IMR-90 (cell line): Measurements from ENCODE around the gene CCL27. TPM values are rescaled to one million over a fixed set of nuclear protein-coding genes. Genes with fewer than 3 reads are reported as not detected.

Source experiments
- ATAC-seq: fragments of 200-7000 bp; cut with Tn5 transposase; 2 replicates; pipeline ENCODE4 v1.9.1; 2020; ENCODE audit warnings: low read depth, mild to moderate bottlenecking, moderate library complexity
- BruUV-seq: library from RNA; stranded (reverse); fragments of 400-500 nt; replicated peaks from 2 replicates; lab custom pipeline; 2021; lab: Mats Ljungman, UMichigan
- CTCF ChIA-PET: fragments of 300-600 bp; formaldehyde crosslinking; extraction: SDS; loops from one replicate; lab custom pipeline; 2021; ENCODE audit warnings: antibody characterized with exemption; lab: Yijun Ruan, JAX
- POLR2A ChIA-PET: fragments of 300-600 bp; sonication (Branson Sonifier 250); formaldehyde crosslinking; loops from one replicate; lab custom pipeline; 2022; ENCODE audit warnings: antibody characterized with exemption; ENCODE audit not compliant: unreplicated experiment; lab: Charles Lee
- DNase-seq: peaks from one replicate; pipeline ENCODE4 v3.0.0; 2013
- H2AFZ ChIP-seq: replicated peaks from 2 replicates; pipeline ENCODE3; 2013; ENCODE audit warnings: low read length, mild to moderate bottlenecking; ENCODE audit not compliant: poor library complexity
- H2AK5ac ChIP-seq: 2 replicates; pipeline ENCODE4 v1.6.1; 2013; ENCODE audit warnings: low read depth, low read length, inconsistent platforms
- H2AK9ac ChIP-seq: replicated peaks from 2 replicates; pipeline ENCODE3; 2013; ENCODE audit warnings: mild to moderate bottlenecking, low read depth, low read length, moderate library complexity; ENCODE audit not compliant: poor library complexity
- H2BK120ac ChIP-seq: 2 replicates; pipeline ENCODE4 v1.6.1; 2013; ENCODE audit warnings: low read depth, low read length, inconsistent platforms
- H2BK15ac ChIP-seq: 3 replicates; pipeline ENCODE4 v1.6.1; 2013; ENCODE audit warnings: low read depth, low read length, inconsistent platforms
- H2BK20ac ChIP-seq: 2 replicates; pipeline ENCODE4 v1.6.1; 2013; ENCODE audit warnings: low read depth, mild to moderate bottlenecking, inconsistent platforms, low read length, moderate library complexity
- H2BK5ac ChIP-seq: 2 replicates; pipeline ENCODE4 v1.6.1; 2013; ENCODE audit warnings: mild to moderate bottlenecking, low read depth, low read length, inconsistent platforms; ENCODE audit not compliant: poor library complexity, severe bottlenecking
- H3K14ac ChIP-seq: replicated peaks from 2 replicates; pipeline ENCODE4 v1.6.1; 2013; ENCODE audit warnings: low read depth, low read length, inconsistent platforms
- H3K18ac ChIP-seq: 2 replicates; pipeline ENCODE4 v1.6.1; 2013; ENCODE audit warnings: low read depth, low read length, control low read depth
- H3K23ac ChIP-seq: 2 replicates; pipeline ENCODE4 v1.6.1; 2013; ENCODE audit warnings: low read depth, low read length, inconsistent platforms
- H3K27ac ChIP-seq: 2 replicates; pipeline ENCODE4 v1.5.1; 2013; ENCODE audit warnings: mild to moderate bottlenecking, control low read depth, low read length; ENCODE audit not compliant: insufficient read depth
- H3K27me3 ChIP-seq: 2 replicates; pipeline ENCODE4 v1.6.1; 2013; ENCODE audit warnings: low read length; ENCODE audit not compliant: control insufficient read depth, insufficient read depth
- H3K36me3 ChIP-seq: 2 replicates; pipeline ENCODE4 v1.6.1; 2013; ENCODE audit warnings: low read length, mixed read lengths; ENCODE audit not compliant: control insufficient read depth, insufficient read depth
- H3K4ac ChIP-seq: 2 replicates; pipeline ENCODE4 v1.6.1; 2013; ENCODE audit warnings: low read depth, low read length, inconsistent platforms
- H3K4me1 ChIP-seq: 2 replicates; pipeline ENCODE4 v1.6.1; 2013; ENCODE audit warnings: low read length, mixed read lengths; ENCODE audit not compliant: control insufficient read depth, insufficient read depth
- H3K4me2 ChIP-seq: 2 replicates; pipeline ENCODE4 v1.6.1; 2013; ENCODE audit warnings: low read depth, mild to moderate bottlenecking, control low read depth, low read length, moderate library complexity
- H3K4me3 ChIP-seq: 2 replicates; pipeline ENCODE4 v1.5.1; 2013; ENCODE audit warnings: low read depth, mild to moderate bottlenecking, control low read depth, low read length, moderate library complexity; ENCODE audit not compliant: insufficient read depth
- H3K56ac ChIP-seq: 2 replicates; pipeline ENCODE4 v1.6.1; 2013; ENCODE audit warnings: low read length, inconsistent platforms; ENCODE audit not compliant: insufficient read depth; ENCODE audit errors: extremely low read depth
- H3K79me1 ChIP-seq, 2 experiments: 2 replicates each; pipeline ENCODE4 v1.6.1; 2013; ENCODE audit warnings: low read length in 2 of 2, inconsistent platforms in 1 of 2, low read depth in 1 of 2
- H3K9ac ChIP-seq: 2 replicates; pipeline ENCODE4 v1.6.1; 2013; ENCODE audit warnings: low read depth, low read length, control low read depth
- H3K9me1 ChIP-seq: 2 replicates; pipeline ENCODE4 v1.6.1; 2013; ENCODE audit warnings: low read length, inconsistent platforms; ENCODE audit not compliant: insufficient read depth
- H3K9me3 ChIP-seq: 2 replicates; pipeline ENCODE4 v1.6.1; 2013; ENCODE audit warnings: low read length; ENCODE audit not compliant: control insufficient read depth, insufficient read depth
- H4K20me1 ChIP-seq: 2 replicates; pipeline ENCODE4 v1.6.1; 2013; ENCODE audit warnings: low read length, inconsistent platforms; ENCODE audit not compliant: insufficient read depth
- H4K5ac ChIP-seq: 2 replicates; pipeline ENCODE4 v1.6.1; 2013; ENCODE audit warnings: mild to moderate bottlenecking, low read depth, low read length, control low read depth
- H4K8ac ChIP-seq, 2 experiments: 2 replicates each; pipeline ENCODE4 v1.6.1; 2013; ENCODE audit warnings: low read depth in 2 of 2, low read length in 2 of 2, control low read depth in 1 of 2, inconsistent platforms in 1 of 2
- H4K91ac ChIP-seq: 2 replicates; pipeline ENCODE4 v1.6.1; 2013; ENCODE audit warnings: low read depth, low read length, inconsistent platforms; ENCODE audit not compliant: insufficient read depth
- CEBPB ChIP-seq: IDR thresholded peaks from 2 replicates; pipeline ENCODE4 v1.6.1; 2012; ENCODE audit warnings: low read depth, low read length, improper control_type of control experiment
- CHD1 ChIP-seq: IDR thresholded peaks from 2 replicates; pipeline ENCODE4 v1.6.1; 2012; ENCODE audit warnings: low read depth, low read length, improper control_type of control experiment
- FOS ChIP-seq: fragments of 150-350 bp; IDR thresholded peaks from 2 replicates; pipeline ENCODE4 v1.6.1; 2016; ENCODE audit warnings: low read depth, low read length
- MAFK ChIP-seq: IDR thresholded peaks from 2 replicates; pipeline ENCODE4 v1.6.1; 2012; ENCODE audit warnings: low read depth, low read length, improper control_type of control experiment
- MAZ ChIP-seq: IDR thresholded peaks from 2 replicates; pipeline ENCODE4 v1.6.1; 2012; ENCODE audit warnings: low read depth, mild to moderate bottlenecking, low read length, improper control_type of control experiment, moderate library complexity, borderline replicate concordance
- POLR2A ChIP-seq: IDR thresholded peaks from 2 replicates; pipeline ENCODE4 v1.6.1; 2012; ENCODE audit warnings: mild to moderate bottlenecking, low read depth, low read length
- RAD21 ChIP-seq: IDR thresholded peaks from 2 replicates; pipeline ENCODE4 v1.6.1; 2012; ENCODE audit warnings: low read length, improper control_type of control experiment
- RFX5 ChIP-seq: IDR thresholded peaks from 2 replicates; pipeline ENCODE4 v1.8.0; 2012; ENCODE audit warnings: low read depth, mild to moderate bottlenecking, low read length, moderate library complexity
- SMC3 ChIP-seq: fragments of 150-350 bp; IDR thresholded peaks from 2 replicates; pipeline ENCODE4 v1.6.1; 2016; ENCODE audit warnings: low read depth, mild to moderate bottlenecking, antibody characterized with exemption, low read length, moderate library complexity
- WGBS, 2 experiments: methylation state at CpG; one replicate each; pipeline versions ENCODE4 v1.1.5 to v1.1.7; 2013; ENCODE audit warnings: missing lambda C conversion rate in 2 of 2; ENCODE audit not compliant: insufficient read length in 1 of 2; ENCODE audit errors: extremely low coverage in 2 of 2; 5-methylcytosine and 5-hydroxymethylcytosine counted together
- dilution Hi-C: fragments of 300-500 bp; cut with HindIII; formaldehyde crosslinking; loops from one replicate; pipeline ENCODE4 v1.14.3; 2018; ENCODE audit warnings: low sequenced_read_pairs; ENCODE audit not compliant: unreplicated experiment
- in situ Hi-C: fragments of 300-500 bp; cut with MboI; formaldehyde crosslinking; loops from 3 replicates; pipeline ENCODE4 v1.14.3; 2019; ENCODE audit warnings: low sequenced_read_pairs, inconsistent platforms, mixed read lengths
- intact Hi-C: fragments of 100-400 bp; cut with micrococcal nuclease; formaldehyde crosslinking; loops from 2 replicates; pipeline ENCODE4 v1.10.0; 2022
- polyA plus RNA-seq, 3 experiments: library from polyadenylated mRNA; depleted of rRNA; stranded (reverse); fragments of >200 nt; gene quantifications; 2 replicates each; pipeline ENCODE4 v1.2.3, GENCODE V29; 2012; ENCODE audit warnings: low replicate concordance in 1 of 3
- total RNA-seq: library from RNA; depleted of rRNA; stranded (reverse); fragments of >200 nt; gene quantifications from 2 replicates; pipeline ENCODE4 v1.2.3, GENCODE V29; 2012
- TF ChIP-seq, protein P1 (sequence below): conservative IDR thresholded peaks from 2 replicates; pipeline ENCODE4 v1.5.1; 2012; ENCODE audit warnings: mild to moderate bottlenecking, low read depth, low read length, improper control_type of control experiment
- TF ChIP-seq, protein P2 (sequence below): fragments of 150-350 bp; IDR thresholded peaks from 2 replicates; pipeline ENCODE4 v1.6.1; 2017; ENCODE audit warnings: mild to moderate bottlenecking, antibody characterized with exemption, low read length, low read depth

CCL27 gene
- total and polyA plus RNA-seq, 2 of the 4 experiments (the other 2 are of a cell fraction): 0.18 to 0.26 TPM

DNA sequence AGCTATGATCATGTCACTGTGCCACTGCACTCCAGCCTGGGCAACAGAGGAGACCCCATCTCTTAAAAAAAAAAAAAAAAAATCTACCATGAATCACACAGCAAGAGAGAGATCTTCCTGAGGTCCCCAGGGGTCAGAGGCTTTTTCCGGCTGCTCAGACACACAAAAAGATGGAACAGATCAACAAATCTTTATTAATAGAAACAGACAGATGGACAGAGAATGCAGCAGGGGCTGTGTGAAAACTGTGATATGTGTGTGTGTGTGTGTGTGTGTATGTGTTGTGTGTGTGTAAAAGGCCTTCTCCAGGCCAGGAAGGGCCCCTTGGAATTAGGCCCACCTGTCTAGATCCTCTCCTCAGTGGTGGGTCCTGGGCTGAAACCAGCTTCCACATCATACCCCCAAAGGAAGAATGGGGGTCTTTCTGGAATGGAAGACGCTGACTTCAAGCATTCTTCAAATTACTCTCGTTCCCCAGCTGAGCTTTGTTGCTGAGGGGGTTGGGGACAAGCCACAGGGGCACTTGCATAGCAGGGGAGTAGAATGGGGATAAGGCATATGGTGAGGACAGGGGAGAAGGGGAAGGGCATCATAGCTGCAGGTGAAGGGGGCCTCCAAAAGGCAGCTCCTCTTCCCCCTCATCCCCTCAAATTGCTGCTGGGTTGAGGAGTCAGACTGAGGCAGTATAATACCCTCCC is 27.8 kb downstream of the CCL27 start (continued):
- TF ChIP-seq MAZ: no peak

DNA sequence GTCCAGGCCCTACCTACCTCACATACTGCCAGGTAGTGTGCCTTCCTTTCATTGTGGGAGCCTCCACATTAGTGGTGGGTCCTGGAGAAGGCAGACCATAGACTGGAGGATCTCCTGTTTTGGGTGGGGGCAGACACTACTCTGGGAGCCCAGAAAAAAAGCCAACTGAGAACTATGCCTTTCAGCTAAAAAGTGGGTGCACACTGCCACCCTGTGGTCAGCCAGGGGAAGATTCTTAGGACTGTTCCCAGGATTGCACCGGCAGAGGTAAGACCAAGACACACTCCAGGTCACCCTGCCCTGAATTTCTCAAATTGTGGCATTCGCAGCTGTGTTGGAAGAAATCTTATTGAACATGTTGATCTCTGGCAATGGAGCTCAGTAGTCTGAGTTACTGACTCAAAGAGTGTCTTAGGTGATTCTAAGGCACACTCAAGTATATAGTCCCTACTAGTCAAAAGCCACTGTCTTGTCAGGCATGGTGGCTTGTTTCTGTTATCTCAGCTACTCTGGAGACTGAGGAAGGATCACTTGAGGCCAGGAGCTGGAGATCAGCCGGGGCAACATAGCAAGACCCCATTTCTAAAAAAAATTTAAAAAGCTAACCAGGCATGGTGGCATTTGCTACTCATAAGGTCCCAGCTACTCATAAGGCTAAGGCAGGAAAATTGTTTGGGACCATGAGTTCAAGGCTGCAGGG is 28.5 kb downstream of the CCL27 start:
- CTCF ChIA-PET: interaction anchor here (0.6 to 1.7 kb wide), 6 partner anchors 13 to 91 kb away, joined by 3 to 16 read pairs (median 5); partner anchors contain the start of genes DCTN3, GALT and RPP25L

More for the DNA sequence above, 28.5 kb downstream of the CCL27 start:
- H3K23ac ChIP-seq: no peak overlapping the region
- no peak overlapping the region for H2BK15ac ChIP-seq
- H3K18ac ChIP-seq: no peak overlapping the region
- POLR2A ChIA-PET: interaction anchor here (0.5 kb wide), 1 partner anchor 300 kb away, joined by 8 read pairs; no protein-coding TSS in a partner anchor
- H4K20me1 ChIP-seq: peaks cover 9% of the 10 kb centered on the region; the same call in 1 of the 2 replicates
- H2AK5ac ChIP-seq: no peak overlapping the region
- in situ Hi-C loops (no loop called here), dilution Hi-C loops (no loop called here), intact Hi-C loops (loop anchor here (1.0 kb wide), 2 partner anchors 22 to 86 kb away; partner anchors contain the start of gene RPP25L)
- H3K27me3 ChIP-seq: peaks cover 23% of the 10 kb centered on the region
- H2BK120ac ChIP-seq: no peak overlapping the region
- H3K14ac ChIP-seq: no peak overlapping the region
- BruUV-seq: no TSS peak
- H3K4me2 ChIP-seq: no peak overlapping the region
- H3K79me1 ChIP-seq: peaks cover 13 to 36% of the 10 kb centered on the region in 2 experiments
- no peak overlapping the region for H3K56ac ChIP-seq
- H3K4me1 ChIP-seq: peaks cover 6% of the 10 kb centered on the region
- ATAC-seq: peak; percentile 31
- peak overlapping the region; percentile 79 for H2AK9ac ChIP-seq
- peaks cover 16% of the 10 kb centered on the region; the same call in 1 of the 2 replicates for H3K9me1 ChIP-seq
- TF ChIP-seq CEBPB (no peak), RFX5 (no peak), FOS (no peak), POLR2A (no peak), MAZ (peak; percentile 21; the same call in 1 of the 2 replicates), SMC3 (peak; percentile 51), CHD1 (no peak), MAFK (no peak), RAD21 (peak; percentile 78)
- TF ChIP-seq, protein P1, sequence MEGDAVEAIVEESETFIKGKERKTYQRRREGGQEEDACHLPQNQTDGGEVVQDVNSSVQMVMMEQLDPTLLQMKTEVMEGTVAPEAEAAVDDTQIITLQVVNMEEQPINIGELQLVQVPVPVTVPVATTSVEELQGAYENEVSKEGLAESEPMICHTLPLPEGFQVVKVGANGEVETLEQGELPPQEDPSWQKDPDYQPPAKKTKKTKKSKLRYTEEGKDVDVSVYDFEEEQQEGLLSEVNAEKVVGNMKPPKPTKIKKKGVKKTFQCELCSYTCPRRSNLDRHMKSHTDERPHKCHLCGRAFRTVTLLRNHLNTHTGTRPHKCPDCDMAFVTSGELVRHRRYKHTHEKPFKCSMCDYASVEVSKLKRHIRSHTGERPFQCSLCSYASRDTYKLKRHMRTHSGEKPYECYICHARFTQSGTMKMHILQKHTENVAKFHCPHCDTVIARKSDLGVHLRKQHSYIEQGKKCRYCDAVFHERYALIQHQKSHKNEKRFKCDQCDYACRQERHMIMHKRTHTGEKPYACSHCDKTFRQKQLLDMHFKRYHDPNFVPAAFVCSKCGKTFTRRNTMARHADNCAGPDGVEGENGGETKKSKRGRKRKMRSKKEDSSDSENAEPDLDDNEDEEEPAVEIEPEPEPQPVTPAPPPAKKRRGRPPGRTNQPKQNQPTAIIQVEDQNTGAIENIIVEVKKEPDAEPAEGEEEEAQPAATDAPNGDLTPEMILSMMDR: peak; percentile 84
- TF ChIP-seq, protein P2, sequence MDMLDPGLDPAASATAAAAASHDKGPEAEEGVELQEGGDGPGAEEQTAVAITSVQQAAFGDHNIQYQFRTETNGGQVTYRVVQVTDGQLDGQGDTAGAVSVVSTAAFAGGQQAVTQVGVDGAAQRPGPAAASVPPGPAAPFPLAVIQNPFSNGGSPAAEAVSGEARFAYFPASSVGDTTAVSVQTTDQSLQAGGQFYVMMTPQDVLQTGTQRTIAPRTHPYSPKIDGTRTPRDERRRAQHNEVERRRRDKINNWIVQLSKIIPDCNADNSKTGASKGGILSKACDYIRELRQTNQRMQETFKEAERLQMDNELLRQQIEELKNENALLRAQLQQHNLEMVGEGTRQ: no peak
- H3K4ac ChIP-seq: no peak overlapping the region
- no peak overlapping the region for H3K27ac ChIP-seq
- H3K9me3 ChIP-seq: no peaks in the 10 kb centered on the region
- H3K4me3 ChIP-seq: no peak overlapping the region
- H4K91ac ChIP-seq: no peak overlapping the region
- no peak overlapping the region for H2BK20ac ChIP-seq
- H2BK5ac ChIP-seq: no peak overlapping the region
- peaks cover 6% of the 10 kb centered on the region for H3K36me3 ChIP-seq
- H3K9ac ChIP-seq: no peak overlapping the region
- no peak overlapping the region for H4K5ac ChIP-seq
- H2AFZ ChIP-seq: peak overlapping the region; percentile 39
- DNase-seq: peak; percentile 64
- 25% methylated on average over 1 of the region's 3 CpGs; no CpG with 5 or more reads in 1 of the 2 experiments for WGBS, 2 experiments
- H4K8ac ChIP-seq: no peak overlapping the region
